ENCODE measurements around the gene HEXIM1.

Gene HEXIM1

DNA sequence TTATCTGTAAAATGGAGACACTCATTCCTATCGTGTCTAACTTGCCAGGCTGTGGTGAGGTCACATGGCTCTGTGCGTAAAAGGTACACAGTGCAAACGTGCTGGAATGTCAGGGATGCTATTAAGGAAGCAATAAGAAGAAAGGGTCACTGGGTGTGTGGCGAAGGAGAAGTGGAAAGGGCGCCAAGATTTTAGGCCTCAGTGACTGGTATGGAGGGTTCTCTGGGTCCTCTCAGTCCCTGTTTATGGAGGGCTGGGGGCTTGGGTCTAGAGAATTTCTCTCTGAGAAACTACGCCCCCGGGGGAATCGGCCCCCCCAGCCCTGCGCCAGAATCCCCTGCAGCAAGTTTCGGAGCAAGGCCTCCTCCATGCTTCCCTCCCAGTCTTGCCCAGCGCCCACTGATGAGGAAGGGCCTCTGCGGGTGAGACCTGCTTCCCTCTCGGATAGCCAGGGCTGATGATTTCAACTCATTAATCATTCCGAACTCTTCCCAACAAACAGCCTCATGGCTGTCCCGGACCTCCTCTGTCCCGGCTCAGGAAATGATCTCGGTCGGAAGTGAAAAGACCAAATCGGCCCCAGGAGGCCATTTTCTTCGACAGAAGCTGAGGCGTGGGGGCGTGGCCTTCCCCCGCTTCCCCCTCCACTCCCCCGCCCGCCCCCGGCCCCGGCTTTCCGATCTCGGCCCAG is 1.2 kb upstream of the HEXIM1 start:
- DNase-seq (ENCODE audit: low read depth): peak; percentile 44

DNA sequence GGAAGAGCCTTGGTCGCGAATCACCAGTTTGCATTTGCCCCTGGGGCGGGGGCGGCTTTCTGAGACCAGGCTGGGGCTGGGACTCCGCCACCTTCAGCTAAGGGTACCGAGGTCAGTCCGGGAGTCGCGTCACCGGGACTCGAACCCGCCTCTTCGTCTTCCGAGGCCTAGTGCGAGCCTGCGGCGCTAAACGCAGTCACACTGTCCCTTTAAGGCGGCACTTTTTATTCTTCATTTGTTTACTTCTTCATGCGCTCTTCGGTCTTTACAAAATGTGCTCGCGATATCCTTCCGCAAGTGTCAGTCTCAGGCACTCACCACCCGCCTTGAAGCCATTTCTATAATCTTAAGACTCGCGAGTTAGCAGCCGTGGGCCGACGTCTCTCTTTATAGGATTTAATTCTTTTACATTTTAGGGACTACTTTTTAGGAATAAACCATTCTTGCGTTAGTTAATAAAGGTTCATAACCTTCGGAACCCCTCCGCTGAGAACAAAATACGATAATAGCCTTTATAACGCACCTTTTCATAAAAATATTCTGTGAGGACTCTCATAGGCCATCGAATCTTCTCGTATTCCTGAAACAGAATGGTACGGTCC is 593 bp upstream of the HEXIM1 start:
- DNase-seq (ENCODE audit: low read depth): peak; percentile 46

DNA sequence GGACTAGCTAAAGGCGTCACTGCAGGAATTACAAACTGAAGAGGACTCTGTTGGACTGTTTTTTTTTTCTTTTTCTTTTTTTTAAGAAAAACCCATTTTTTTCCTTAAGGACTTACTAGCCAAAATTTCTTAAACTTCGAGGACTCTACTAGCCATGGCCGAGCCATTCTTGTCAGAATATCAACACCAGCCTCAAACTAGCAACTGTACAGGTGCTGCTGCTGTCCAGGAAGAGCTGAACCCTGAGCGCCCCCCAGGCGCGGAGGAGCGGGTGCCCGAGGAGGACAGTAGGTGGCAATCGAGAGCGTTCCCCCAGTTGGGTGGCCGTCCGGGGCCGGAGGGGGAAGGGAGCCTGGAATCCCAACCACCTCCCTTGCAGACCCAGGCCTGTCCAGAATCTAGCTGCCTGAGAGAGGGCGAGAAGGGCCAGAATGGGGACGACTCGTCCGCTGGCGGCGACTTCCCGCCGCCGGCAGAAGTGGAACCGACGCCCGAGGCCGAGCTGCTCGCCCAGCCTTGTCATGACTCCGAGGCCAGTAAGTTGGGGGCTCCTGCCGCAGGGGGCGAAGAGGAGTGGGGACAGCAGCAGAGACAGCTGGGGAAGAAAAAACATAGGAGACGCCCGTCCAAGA is 878 bp downstream of the HEXIM1 start:
- peak; percentile 61 for DNase-seq (ENCODE audit: low read depth)

DNA sequence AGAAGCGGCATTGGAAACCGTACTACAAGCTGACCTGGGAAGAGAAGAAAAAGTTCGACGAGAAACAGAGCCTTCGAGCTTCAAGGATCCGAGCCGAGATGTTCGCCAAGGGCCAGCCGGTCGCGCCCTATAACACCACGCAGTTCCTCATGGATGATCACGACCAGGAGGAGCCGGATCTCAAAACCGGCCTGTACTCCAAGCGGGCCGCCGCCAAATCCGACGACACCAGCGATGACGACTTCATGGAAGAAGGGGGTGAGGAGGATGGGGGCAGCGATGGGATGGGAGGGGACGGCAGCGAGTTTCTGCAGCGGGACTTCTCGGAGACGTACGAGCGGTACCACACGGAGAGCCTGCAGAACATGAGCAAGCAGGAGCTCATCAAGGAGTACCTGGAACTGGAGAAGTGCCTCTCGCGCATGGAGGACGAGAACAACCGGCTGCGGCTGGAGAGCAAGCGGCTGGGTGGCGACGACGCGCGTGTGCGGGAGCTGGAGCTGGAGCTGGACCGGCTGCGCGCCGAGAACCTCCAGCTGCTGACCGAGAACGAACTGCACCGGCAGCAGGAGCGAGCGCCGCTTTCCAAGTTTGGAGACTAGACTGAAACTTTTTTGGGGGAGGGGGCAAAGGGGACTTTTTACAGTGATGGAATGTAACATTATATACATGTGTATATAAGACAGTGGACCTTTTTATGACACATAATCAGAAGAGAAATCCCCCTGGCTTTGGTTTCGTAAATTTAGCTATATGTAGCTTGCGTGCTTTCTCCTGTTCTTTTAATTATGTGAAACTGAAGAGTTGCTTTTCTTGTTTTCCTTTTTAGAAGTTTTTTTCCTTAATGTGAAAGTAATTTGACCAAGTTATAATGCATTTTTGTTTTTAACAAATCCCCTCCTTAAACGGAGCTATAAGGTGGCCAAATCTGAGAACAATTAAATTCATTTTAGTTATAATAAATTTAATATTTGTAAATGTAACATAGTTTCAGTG is 1.7 kb downstream of the HEXIM1 start:
- DNase-seq (ENCODE audit: low read depth): no peak

DNA sequence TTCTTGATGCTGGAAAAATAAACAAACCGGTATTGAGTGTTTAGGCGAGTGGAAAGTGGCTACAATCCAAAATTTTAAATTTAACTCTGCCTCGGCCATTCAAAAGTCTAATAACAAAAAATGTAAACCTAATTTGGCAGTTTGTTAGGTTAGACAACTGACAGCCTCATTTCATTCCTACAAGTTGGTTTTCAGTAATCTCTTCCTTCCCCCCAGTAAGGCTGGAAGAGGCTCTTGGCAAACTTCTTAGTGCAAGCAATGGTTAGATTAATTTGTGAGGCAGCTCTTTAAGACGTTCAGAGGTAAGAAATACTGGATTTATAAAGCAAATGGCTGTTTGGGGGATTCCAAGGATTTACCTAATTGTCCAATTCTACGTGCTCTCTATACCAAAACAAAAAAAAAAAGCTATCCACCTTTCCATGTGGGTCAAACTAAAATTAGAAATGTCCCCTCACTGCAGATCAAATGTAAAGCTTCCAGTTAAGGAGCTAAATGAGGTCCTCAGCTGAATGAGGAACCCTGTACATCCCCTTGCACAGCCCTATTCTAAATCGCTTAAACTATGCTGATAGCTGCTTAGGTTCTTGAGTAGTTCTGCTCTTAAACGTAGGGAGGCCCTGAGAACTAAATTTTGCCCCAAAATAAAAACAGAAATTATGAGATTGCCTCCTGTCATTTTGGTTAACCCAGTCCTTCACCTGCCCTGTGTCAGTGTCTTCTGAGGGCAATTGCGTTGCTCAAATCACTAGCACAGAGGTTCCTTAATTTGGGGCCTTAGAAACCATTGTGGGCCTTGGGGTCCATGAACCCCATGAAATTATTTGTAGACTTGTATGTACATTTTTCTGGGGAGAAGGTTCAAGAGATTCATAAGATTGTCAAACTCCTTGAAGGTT is 2.9 kb downstream of the HEXIM1 start:
- no peak for DNase-seq (ENCODE audit: low read depth)

DNA sequence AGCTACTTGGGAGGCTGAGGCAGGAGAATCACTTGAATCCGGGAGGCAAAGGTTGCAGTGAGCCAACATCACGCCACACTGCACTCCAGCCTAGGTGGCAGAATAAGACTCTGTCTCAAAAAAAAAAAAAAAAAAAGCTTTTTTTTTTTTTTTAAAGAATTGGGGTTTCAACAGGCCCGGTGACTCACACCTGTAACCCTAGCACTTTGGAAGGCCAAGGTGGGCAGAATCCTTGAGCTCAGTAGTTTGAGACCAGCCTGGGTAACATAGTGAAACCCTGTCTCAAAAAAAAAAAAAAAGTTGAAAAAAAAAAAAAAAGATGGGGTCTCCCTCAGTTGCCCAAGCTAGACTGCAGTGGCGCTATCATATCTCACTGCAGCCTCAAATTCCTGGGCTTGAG is 6.8 kb downstream of the HEXIM1 start:
- DNase-seq (ENCODE audit: low read depth): no peak

DNA sequence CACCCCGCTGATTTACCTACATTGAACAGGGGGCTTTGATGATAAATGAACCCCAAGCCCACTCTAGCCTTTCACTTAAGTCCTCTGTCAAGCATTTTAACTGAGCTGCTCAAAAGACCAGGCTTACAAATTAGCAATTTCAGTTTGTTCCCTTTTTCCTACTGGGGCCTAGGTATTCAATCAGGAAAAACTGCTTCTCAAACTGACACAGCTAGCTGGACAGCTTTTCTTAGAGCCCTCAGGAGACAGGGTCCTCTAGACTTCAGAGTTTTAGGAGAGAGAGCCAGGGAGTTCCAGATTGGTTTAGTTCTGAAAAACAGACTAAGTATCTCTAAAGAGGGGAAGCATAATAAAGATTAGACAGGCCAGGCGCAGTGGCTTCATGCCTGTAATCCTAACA is 7.2 kb downstream of the HEXIM1 start:
- DNase-seq (ENCODE audit: low read depth): no peak

DNA sequence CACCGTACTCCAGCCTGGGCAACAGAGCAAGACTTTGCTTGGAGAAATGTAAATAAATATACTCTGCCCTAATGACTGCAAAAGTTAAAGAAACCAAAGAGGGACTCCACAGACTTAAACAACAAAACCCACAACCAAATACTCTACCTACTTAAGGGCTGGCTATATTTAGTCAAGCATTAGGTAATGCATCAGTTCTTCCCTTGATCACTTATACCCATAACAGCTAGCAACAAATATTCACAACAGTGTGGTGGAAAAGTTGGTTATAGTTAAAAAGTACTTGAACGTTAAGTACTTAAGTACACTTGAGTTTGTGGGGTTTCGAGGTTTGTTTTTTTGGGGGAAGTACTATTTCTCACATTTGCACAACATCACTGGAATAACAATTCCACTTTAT is 8.0 kb downstream of the HEXIM1 start:
- DNase-seq (ENCODE audit: low read depth): no peak

DNA sequence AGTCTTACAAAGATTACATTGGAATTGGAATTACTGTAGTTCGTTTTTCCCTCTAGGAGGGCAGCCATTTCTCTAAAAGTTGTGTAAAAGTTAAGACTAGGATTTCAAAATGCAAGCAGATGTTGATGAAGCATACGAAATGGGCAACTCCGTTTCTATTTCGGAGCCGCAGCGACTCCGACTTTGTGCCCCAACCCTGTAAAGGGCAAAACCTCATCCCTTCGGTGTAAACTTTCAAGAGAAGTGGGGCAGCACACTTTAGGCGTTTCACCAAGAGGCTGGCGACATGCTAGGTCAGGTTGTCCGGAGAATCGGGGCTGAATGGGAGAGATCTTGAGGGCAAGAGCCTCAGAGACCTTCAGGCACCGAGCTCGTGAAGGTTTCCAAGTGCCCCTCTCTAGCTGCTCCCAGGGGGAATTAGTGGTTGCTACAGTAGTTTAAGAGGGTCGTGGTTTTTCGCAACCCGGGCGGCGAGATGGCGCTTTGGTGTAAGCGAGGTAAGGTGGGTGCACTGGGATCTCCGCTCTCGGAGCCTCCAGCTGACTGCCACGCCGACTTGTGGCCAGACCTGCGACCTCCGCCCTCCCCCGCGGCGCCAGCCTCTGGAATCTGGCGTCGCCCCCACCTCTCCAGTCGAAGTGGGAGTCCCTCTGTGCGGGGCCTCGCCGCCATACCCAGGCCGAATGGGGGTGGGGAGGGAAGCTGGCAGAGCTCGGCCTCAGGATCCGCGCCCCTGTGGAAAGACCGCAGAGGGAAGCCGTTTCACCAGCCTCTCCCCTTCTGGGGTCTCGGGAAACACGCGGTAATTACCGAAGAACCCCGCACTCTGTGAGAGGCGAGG is 12.4 kb downstream of the HEXIM1 start:
- no peak for DNase-seq (ENCODE audit: low read depth)

DNA sequence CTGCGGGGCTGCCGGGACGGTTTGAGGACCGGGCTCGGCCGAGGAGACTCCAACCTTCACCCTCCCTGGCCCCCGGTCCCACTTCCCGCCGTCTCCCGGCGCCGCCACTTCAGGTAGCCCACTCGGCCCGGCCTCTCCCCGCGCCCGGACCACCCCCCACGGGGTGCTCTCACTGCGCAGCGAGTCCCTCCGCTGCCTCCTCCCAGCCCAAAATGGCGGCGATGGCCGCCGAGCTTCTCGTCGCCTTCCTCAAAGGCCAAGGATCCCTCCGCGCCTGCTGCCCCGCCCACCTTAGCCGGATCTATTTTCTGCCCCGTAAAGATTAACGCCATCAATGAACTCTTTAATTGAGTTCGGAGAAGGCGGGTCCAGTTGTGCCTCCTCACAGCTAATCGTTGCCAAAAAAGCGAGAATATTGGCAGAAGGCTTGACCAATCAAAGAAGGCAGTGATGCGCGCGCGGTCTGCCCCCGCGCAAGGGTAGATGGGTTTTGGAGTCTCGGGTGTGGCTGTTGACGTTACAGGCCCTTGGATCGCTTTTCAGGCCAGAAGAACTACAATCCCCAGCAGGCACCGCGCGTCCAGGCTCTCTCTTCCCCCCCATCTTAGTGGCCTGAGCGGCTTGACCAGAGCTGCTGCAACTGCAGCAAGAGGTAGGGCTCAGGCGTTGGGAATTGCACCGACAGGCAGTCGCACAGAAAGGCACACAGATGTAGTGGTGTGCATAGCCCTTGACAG is 13.2 kb downstream of the HEXIM1 start, which contains the start of gene HEXIM2:
Gene HEXIM2 (plus strand): TSS at position 588 of the 737 bp plus-strand sequence. CDS start 919 bp downstream, outside the sequence.
- DNase-seq (ENCODE audit: low read depth): peak; percentile 94

DNA sequence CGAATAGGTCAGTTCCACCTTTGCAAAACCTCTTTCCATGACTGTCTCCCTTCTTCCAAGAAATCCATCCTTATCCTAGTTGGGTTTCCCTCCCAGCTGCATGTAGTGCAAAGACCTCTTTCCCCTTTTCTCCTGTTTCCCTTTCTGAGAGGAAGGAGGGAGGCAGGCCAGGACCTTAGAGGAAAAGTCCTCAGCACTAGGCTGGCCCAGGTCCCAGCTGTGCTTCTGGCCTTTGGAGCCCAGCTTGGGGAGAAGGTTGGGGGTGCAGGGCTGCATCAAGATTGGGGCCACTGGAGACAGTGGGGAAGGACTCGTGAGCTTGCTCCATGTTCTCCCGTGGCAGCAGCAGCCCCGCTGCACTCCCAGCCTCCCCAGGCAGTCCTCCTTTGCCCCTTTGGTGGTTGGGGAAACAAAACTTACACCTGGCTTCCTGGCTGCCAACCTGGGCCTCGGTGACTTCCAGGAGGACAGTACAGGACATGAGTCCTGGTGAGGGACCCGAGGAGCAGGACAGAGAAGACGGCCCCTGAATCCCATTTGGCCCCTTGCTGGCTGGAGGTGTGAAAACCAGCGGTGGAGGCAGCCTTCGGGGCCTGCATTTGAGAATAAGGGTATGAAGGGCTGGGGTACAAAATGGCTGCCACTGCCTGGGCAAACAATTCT is 13.9 kb downstream of the HEXIM1 start:
- DNase-seq (ENCODE audit: low read depth): no peak

DNA sequence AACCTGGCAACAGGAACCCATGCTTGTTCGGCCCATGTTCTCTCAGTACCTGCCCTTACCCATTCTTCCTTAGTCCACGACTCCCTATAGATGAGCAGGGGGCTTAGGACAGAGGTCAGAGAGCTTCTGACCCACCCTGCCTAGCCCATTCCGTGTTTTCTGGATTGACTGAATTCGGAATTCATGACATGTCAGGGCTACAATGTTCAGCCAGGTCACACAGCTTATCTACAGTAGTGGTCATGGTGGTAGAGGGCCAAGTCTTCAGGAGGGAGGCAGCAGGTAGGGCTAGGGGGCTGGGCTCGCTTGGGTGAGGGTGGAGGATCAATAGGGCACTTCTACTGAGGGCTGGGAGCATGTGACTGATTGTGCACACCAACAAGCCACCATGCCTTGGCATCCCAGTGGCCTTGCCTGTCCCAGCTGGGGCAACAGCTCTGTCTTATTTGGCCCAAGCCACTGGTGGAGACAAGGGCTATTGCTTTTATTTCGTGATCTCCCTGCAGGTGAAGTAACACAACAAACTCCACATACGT is 16.5 kb downstream of the HEXIM1 start:
- DNase-seq (ENCODE audit: low read depth): no peak

DNA sequence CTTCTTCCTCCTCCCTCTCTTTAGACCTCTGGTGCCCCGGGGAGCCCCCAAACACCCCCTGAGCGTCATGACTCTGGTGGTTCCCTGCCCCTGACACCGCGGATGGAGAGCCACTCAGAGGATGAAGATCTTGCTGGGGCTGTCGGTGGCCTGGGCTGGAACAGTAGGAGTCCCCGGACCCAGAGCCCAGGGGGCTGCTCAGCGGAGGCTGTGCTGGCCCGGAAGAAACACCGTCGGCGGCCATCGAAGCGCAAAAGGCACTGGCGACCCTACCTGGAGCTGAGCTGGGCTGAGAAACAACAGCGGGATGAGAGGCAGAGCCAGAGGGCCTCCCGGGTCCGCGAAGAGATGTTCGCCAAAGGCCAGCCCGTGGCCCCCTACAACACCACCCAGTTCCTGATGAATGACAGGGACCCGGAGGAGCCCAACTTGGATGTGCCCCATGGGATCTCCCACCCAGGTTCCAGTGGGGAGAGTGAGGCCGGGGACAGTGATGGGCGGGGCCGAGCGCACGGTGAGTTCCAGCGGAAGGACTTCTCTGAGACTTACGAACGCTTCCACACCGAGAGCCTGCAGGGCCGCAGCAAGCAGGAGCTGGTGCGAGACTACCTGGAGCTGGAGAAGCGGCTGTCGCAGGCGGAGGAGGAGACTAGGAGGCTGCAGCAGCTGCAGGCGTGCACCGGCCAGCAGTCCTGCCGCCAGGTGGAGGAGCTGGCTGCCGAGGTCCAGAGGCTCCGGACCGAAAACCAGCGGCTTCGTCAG is 20.9 kb downstream of the HEXIM1 start:
- no peak for DNase-seq (ENCODE audit: low read depth)

DNA sequence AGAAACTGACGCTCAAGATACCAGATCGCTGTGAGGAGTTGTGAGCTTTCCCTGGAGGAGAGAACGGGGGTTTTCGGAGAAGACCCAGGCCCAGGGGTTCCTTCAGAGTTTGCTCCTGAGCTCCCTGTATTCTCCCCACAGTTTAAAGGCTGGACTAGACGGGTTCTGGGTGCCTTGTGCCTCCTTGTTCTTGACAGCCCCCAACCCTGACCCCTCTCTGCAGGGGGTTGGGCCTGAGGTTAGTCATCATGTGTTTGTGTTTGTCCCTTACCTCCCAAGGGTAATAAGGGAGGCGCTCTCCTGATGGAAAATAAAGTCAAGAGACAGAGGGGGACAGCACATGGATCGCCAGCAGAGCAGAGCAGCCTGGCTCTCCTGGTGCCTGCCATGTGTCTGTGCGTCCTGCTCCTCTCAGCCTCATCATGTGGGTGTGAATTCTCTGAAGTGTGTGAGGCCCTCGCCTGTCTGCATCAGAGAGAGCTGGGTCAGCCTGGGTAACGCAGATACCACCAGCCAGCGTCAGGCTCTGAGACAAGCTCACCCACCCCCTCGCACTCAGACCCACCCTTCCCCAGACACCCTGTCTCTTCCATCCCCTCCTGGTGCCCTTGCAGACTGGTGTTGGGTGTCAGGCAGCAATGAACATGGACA is 22.1 kb downstream of the HEXIM1 start:
- no peak for DNase-seq (ENCODE audit: low read depth)

DNA sequence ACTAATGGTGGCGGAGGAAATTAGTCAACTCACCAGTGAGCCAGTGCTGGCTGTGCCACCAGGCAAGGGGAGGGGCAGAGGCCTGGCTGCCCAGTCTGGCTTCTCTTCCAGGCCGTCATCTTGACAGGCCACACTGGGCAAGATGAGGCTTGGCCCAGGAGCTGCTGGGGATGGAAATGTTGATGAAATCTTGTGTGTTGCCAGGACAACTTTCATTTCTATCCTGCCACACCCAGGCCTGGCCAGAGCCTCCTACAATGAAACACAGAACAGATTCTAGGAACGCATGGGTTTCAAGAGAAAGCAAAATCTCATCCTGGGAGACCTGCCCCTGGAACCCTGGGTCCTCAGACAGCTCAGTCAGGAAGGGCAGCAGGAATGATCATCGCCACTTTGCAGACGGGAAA is 22.7 kb downstream of the HEXIM1 start:
- no peak for DNase-seq (ENCODE audit: low read depth)

DNA sequence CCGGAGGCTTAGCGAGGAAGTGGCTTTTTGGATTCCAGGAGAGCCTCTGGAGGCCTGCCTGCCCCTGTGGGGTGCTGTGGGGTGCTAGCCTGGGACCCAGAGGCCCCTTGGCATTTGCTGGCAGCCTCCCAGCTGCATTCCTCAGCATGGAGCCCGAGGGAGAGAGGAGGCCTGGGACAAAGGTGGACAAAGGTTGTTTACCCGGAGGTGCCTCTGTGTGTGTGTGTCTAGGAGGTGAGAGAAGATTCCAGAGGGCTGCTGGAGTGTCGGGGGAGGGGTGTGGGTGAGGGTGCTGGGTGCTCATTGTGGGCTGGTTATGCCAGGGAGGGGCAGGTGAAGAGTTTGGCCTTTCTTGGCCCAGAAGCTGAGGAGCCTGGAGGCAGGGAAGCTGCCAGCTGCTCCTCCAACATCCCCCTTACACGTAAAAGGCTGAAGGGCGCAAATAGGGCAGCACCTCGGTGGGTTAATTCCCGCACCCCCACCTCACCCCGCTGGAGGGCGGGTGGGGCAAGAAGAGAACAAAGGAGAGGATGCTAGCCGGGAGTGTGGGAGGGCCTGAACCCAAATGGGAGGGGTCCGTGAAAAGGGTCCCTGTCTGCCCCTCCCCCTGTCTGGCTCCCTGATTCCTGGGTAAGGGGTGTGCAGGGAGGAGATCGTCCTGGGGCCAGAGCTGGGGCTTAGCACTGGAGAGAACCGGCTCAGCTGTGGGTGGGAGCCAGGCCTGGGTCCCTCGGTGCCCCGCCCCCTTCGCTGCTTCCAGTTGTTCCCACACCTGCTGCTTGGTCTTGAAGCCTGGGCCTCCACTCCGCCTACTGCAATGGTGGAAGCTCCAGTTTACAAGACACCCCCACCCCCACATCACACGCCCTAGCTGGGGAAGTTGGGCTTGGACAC is 23.3 kb downstream of the HEXIM1 start:
- DNase-seq (ENCODE audit: low read depth): no peak

DNA sequence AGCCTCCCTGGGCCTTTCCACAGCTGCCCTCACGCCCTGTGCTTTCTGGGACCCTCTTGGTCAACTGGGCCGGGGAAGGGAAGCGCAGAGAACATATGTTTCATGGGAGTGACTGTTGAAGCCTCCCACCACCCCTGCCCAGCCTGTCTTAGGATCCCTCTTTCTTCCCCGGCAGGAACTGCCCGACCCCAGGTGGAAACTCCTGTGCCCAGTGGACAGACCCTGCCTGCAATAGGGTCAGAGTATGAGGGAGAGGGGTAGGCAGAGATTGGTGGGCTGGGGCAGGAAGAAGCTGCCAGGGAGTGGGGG is 23.9 kb downstream of the HEXIM1 start:
- no peak for DNase-seq (ENCODE audit: low read depth)
